Measurements from ENCODE around the gene DHRSX.

The DHRSX gene

GRCh38 chrX:2501559-2502102, 855 bp upstream of the DHRSX start (continued):
- TF ChIP-seq, protein P1, sequence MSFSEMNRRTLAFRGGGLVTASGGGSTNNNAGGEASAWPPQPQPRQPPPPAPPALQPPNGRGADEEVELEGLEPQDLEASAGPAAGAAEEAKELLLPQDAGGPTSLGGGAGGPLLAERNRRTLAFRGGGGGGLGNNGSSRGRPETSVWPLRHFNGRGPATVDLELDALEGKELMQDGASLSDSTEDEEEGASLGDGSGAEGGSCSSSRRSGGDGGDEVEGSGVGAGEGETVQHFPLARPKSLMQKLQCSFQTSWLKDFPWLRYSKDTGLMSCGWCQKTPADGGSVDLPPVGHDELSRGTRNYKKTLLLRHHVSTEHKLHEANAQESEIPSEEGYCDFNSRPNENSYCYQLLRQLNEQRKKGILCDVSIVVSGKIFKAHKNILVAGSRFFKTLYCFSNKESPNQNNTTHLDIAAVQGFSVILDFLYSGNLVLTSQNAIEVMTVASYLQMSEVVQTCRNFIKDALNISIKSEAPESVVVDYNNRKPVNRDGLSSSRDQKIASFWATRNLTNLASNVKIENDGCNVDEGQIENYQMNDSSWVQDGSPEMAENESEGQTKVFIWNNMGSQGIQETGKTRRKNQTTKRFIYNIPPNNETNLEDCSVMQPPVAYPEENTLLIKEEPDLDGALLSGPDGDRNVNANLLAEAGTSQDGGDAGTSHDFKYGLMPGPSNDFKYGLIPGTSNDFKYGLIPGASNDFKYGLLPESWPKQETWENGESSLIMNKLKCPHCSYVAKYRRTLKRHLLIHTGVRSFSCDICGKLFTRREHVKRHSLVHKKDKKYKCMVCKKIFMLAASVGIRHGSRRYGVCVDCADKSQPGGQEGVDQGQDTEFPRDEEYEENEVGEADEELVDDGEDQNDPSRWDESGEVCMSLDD (tag by site-specific recombination; IDR thresholded peaks at IDR 0.05): 0 out of 2 replicates have a peak, but pooled peaks have one; percentile 53
- TF ChIP-seq ZNF530 (tag by site-specific recombination; IDR thresholded peaks at IDR 0.05; ENCODE audit: low read depth) (no peak), ZNF121 (tag by site-specific recombination; IDR thresholded peaks at IDR 0.05) (no peak)

DNA sequence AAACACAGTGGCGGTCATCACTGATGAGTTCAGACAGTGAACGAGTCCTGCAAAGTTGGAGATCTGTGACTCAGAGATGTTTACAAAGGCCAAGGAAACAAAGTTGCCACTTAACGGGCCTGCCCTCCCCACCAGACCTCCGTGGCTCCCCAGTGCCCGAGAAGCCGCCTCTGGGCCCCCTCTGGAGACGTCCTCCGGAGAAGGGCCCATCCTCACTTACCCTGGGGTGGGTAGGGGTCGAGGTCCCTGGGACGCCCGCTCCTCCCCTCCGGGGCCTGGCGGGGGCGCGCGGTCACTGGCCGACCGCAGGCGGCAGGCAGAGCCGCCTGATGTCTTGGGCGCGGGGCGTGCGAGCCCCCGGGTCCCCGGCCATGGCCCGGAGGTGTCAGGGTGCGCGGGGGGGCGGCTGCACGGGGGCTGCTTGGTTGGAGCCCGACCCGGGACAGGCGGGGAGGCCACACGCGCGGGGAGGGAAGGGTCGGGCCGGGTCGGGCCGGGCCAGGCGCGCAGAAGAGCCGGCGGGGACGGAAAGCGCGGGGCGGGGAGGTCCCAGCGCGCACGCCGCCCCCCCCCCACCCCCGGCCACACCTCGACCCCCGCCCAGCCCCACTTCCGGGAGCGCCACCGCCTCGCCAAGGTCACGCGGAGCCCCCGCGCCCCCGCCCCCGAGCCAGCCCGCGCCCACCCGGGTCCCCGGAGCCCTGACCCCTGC, 529 bp downstream of the DHRSX start:
- peaks cover 4 to 14% of the 10 kb centered on the region in 2 experiments; a peak in 2 of 3 replicates for H3K36me3 ChIP-seq (ENCODE audit: control insufficient read depth in 2 of 2, insufficient read depth in 1 of 2, low read length in 2 of 2)
- POLR2A ChIA-PET: no interaction called here
- CTCF ChIA-PET: no interaction called here
- H3K27ac ChIP-seq (ENCODE audit: extremely low read depth, low read depth, low read length): peak overlapping the region; percentile 95
- H3K4me3 ChIP-seq (ENCODE audit: low read depth, low read length): peak overlapping the region; percentile 88
- peaks cover 13% of the 10 kb centered on the region for H3K4me1 ChIP-seq (ENCODE audit: control insufficient read depth, insufficient read depth, low read length)
- no peaks in the 10 kb centered on the region for H3K9me3 ChIP-seq (ENCODE audit: control insufficient read depth, insufficient read depth, low read depth, low read length)
- TF ChIP-seq ZNF416 (tag by site-specific recombination; IDR thresholded peaks at IDR 0.05) (no peak), ZNF560 (tag by site-specific recombination; IDR thresholded peaks at IDR 0.05; ENCODE audit: borderline replicate concordance) (no peak), ZNF184 (tag by site-specific recombination; IDR thresholded peaks at IDR 0.05) (no peak), WT1 (tag by site-specific recombination; IDR thresholded peaks at IDR 0.05) (no peak), KLF1 (tag by site-specific recombination; IDR thresholded peaks at IDR 0.05) (no peak), PRDM4 (tag by site-specific recombination; IDR thresholded peaks at IDR 0.05) (no peak), ZBTB11 (tag by site-specific recombination; conservative IDR thresholded peaks at IDR 0.05; ENCODE audit: low read depth) (no peak), SP7 (tag by site-specific recombination; IDR thresholded peaks at IDR 0.05) (no peak), GLI2 (tag by site-specific recombination; IDR thresholded peaks at IDR 0.05; ENCODE audit: borderline replicate concordance, low read depth) (no peak), ZNF610 (tag by site-specific recombination; IDR thresholded peaks at IDR 0.05; ENCODE audit: borderline replicate concordance) (no peak), ZBTB49 (tag by site-specific recombination; IDR thresholded peaks at IDR 0.05; ENCODE audit: low read depth) (no peak), PRDM6 (tag by site-specific recombination; IDR thresholded peaks at IDR 0.05) (no peak), ZBTB7A (tag by site-specific recombination; IDR thresholded peaks at IDR 0.05; ENCODE audit: low read depth) (no peak), OVOL3 (tag by site-specific recombination; IDR thresholded peaks at IDR 0.05) (no peak), GLIS1 (tag by site-specific recombination; IDR thresholded peaks at IDR 0.05) (peak; percentile 53), MEIS1 (CRISPR knock-in tag; IDR thresholded peaks at IDR 0.05; ENCODE audit: borderline replicate concordance) (no peak), ZNF48 (tag by site-specific recombination; IDR thresholded peaks at IDR 0.05) (no peak)
- TF ChIP-seq, protein P2, sequence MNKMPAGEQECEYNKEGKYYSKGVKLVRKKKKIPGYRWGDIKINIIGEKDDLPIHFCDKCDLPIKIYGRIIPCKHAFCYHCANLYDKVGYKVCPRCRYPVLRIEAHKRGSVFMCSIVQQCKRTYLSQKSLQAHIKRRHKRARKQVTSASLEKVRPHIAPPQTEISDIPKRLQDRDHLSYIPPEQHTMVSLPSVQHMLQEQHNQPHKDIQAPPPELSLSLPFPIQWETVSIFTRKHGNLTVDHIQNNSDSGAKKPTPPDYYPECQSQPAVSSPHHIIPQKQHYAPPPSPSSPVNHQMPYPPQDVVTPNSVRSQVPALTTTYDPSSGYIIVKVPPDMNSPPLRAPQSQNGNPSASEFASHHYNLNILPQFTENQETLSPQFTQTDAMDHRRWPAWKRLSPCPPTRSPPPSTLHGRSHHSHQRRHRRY (tag by site-specific recombination; IDR thresholded peaks at IDR 0.05): no peak

All from HEK293 (cell line).